ENCODE data around the gene PITHD1.

GRCh38 chr1:23791516-23792047, 13.4 kb downstream of the PITHD1 start:
- TF ChIP-seq TOX (CRISPR knock-in tag; IDR thresholded peaks at IDR 0.05; ENCODE audit: borderline replicate concordance): no peak
- TF ChIP-seq ARNTL (CRISPR knock-in tag; IDR thresholded peaks at IDR 0.05; ENCODE audit: borderline replicate concordance, low read depth): no peak
- no peak for TF ChIP-seq GLIS3 (CRISPR knock-in tag; IDR thresholded peaks at IDR 0.05)
- TF ChIP-seq ISL1 (CRISPR knock-in tag; IDR thresholded peaks at IDR 0.05): no peak
- no peak for TF ChIP-seq BACH2 (CRISPR knock-in tag; IDR thresholded peaks at IDR 0.05; ENCODE audit: borderline replicate concordance)
- TF ChIP-seq ZFP3 (CRISPR knock-in tag; IDR thresholded peaks at IDR 0.05): no peak
- no peak for TF ChIP-seq PATZ1 (CRISPR knock-in tag; IDR thresholded peaks at IDR 0.05; ENCODE audit: borderline replicate concordance)

All from SK-N-SH treated with all-trans-retinoic acid at 6 μM for 48 hours (cell line).